Activated CD4-positive, alpha-beta memory T cell treated with anti-CD3 and anti-CD28 coated beads, Interleukin-2, amount 10 ng/mL, durations not matched to agents 7 days and 5 days (primary cell): ENCODE measurements around the gene GAS2L1. TPM values are rescaled to one million over a fixed set of nuclear protein-coding genes. Genes with fewer than 3 reads are reported as not detected.
"Not testable (repeated sequence)": the region's sequence is repeated elsewhere in the genome, so short reads cannot be mapped to it uniquely, and the experiment has no call there.

Experiments
- CTCF ChIA-PET: fragments of 350-600 bp; sonication (Branson Sonifier 250); formaldehyde crosslinking; loops from one replicate; lab custom pipeline; 2021; ENCODE audit warnings: antibody characterized with exemption, inconsistent platforms; lab: Charles Lee
- POLR2A ChIA-PET: fragments of 350-600 bp; sonication (Branson Sonifier 250); formaldehyde crosslinking; loops from one replicate; lab custom pipeline; 2021; ENCODE audit warnings: antibody characterized with exemption; lab: Charles Lee
- DNase-seq: peaks from one replicate; pipeline ENCODE4 v3.0.0-alpha.2; 2020
- H3K27ac Mint-ChIP-seq: one replicate; pipeline ENCODE4 v1.8.0; 2021; ENCODE audit warnings: mild to moderate bottlenecking, mixed read lengths
- H3K27me3 Mint-ChIP-seq: one replicate; pipeline ENCODE4 v1.8.0; 2021; ENCODE audit warnings: mixed read lengths
- H3K36me3 Mint-ChIP-seq: one replicate; pipeline ENCODE4 v1.8.0; 2021; ENCODE audit warnings: low read depth, mixed read lengths
- H3K4me1 Mint-ChIP-seq: one replicate; pipeline ENCODE4 v1.8.0; 2021; ENCODE audit warnings: mixed read lengths
- H3K4me3 Mint-ChIP-seq: one replicate; pipeline ENCODE4 v1.8.0; 2021; ENCODE audit warnings: mild to moderate bottlenecking, mixed read lengths
- H3K9me3 Mint-ChIP-seq: one replicate; pipeline ENCODE4 v1.8.0; 2021; ENCODE audit warnings: mixed read lengths
- total RNA-seq, 2 experiments: library from RNA; stranded (reverse); gene quantifications; one replicate each; pipeline ENCODE4 v1.2.3, GENCODE V29; 2021

Gene GAS2L1
- total RNA-seq, 2 experiments from 2014 or later: 22.5 to 23.4 TPM

- H3K27ac Mint-ChIP-seq, CTCF ChIA-PET, H3K9me3 Mint-ChIP-seq, POLR2A ChIA-PET, H3K27me3 Mint-ChIP-seq, DNase-seq, H3K4me3 Mint-ChIP-seq, H3K4me1 Mint-ChIP-seq: not testable (repeated sequence)
- H3K36me3 Mint-ChIP-seq: peaks cover 61% of the 10 kb centered on the region
Observed at GRCh38 chr22:29344889-29345288, 38.4 kb downstream of the GAS2L1 start.

GRCh38 chr22:29345932-29346331 lies 39.5 kb downstream of the GAS2L1 start:
- Mint-ChIP-seq H3K9me3 (no peaks in the 10 kb centered on the region), H3K27me3 (no peaks in the 10 kb centered on the region), H3K27ac (no peak overlapping the region), H3K4me1 (peaks cover 2% of the 10 kb centered on the region), H3K36me3 (peaks cover 69% of the 10 kb centered on the region), H3K4me3 (no peak overlapping the region)
- ChIA-PET CTCF (no interaction called here), POLR2A (no interaction called here)
- DNase-seq: no peak

GRCh38 chr22:29346659-29347058 lies 40.2 kb downstream of the GAS2L1 start:
- Mint-ChIP-seq H3K27me3 (no peaks in the 10 kb centered on the region), H3K4me1 (peaks cover 2% of the 10 kb centered on the region), H3K9me3 (no peaks in the 10 kb centered on the region), H3K36me3 (peaks cover 72% of the 10 kb centered on the region), H3K27ac (no peak overlapping the region), H3K4me3 (no peak overlapping the region)
- ChIA-PET CTCF (no interaction called here), POLR2A (no interaction called here)
- no peak for DNase-seq

GRCh38 chr22:29348041-29348440 lies 41.6 kb downstream of the GAS2L1 start:
- Mint-ChIP-seq H3K27me3 (no peaks in the 10 kb centered on the region), H3K9me3 (no peaks in the 10 kb centered on the region), H3K36me3 (peaks cover 65% of the 10 kb centered on the region), H3K27ac (no peak overlapping the region), H3K4me1 (peaks cover 2% of the 10 kb centered on the region), H3K4me3 (no peak overlapping the region)
- CTCF ChIA-PET: no interaction called here
- POLR2A ChIA-PET: no interaction called here
- DNase-seq: no peak

GRCh38 chr22:29348956-29349355 lies 42.5 kb downstream of the GAS2L1 start:
- POLR2A ChIA-PET: no interaction called here
- CTCF ChIA-PET: no interaction called here
- Mint-ChIP-seq H3K27ac (no peak overlapping the region), H3K27me3 (no peaks in the 10 kb centered on the region), H3K4me1 (peaks cover 2% of the 10 kb centered on the region), H3K9me3 (no peaks in the 10 kb centered on the region), H3K4me3 (no peak overlapping the region), H3K36me3 (peaks cover 64% of the 10 kb centered on the region)
- no peak for DNase-seq

- no peaks in the 10 kb centered on the region for H3K4me1 Mint-ChIP-seq
- CTCF ChIA-PET: no interaction called here
- no peak overlapping the region for H3K4me3 Mint-ChIP-seq
- H3K36me3 Mint-ChIP-seq: peaks cover 63% of the 10 kb centered on the region
- no peak for DNase-seq
- H3K27me3 Mint-ChIP-seq: no peaks in the 10 kb centered on the region
- no peaks in the 10 kb centered on the region for H3K9me3 Mint-ChIP-seq
- H3K27ac Mint-ChIP-seq: no peak overlapping the region
- POLR2A ChIA-PET: no interaction called here
Observed at GRCh38 chr22:29351042-29351441, 44.6 kb downstream of the GAS2L1 start.

GRCh38 chr22:29351891-29352290 lies 45.4 kb downstream of the GAS2L1 start:
- no peak for DNase-seq
- Mint-ChIP-seq H3K27me3 (no peaks in the 10 kb centered on the region), H3K36me3 (peaks cover 56% of the 10 kb centered on the region), H3K9me3 (no peaks in the 10 kb centered on the region), H3K4me3 (no peak overlapping the region), H3K4me1 (no peaks in the 10 kb centered on the region), H3K27ac (no peak overlapping the region)
- ChIA-PET POLR2A (no interaction called here), CTCF (no interaction called here)

- H3K9me3 Mint-ChIP-seq: no peaks in the 10 kb centered on the region
- H3K27ac Mint-ChIP-seq: no peak overlapping the region
- H3K4me3 Mint-ChIP-seq: no peak overlapping the region
- peaks cover 48% of the 10 kb centered on the region for H3K36me3 Mint-ChIP-seq
- ChIA-PET POLR2A (no interaction called here), CTCF (no interaction called here)
- DNase-seq: no peak
- H3K27me3 Mint-ChIP-seq: no peaks in the 10 kb centered on the region
- no peaks in the 10 kb centered on the region for H3K4me1 Mint-ChIP-seq
Observed at GRCh38 chr22:29352778-29353177, 46.3 kb downstream of the GAS2L1 start.

GRCh38 chr22:29353286-29353685 lies 46.8 kb downstream of the GAS2L1 start:
- Mint-ChIP-seq H3K4me1 (no peaks in the 10 kb centered on the region), H3K27me3 (no peaks in the 10 kb centered on the region), H3K27ac (no peak overlapping the region), H3K36me3 (peaks cover 47% of the 10 kb centered on the region), H3K9me3 (no peaks in the 10 kb centered on the region), H3K4me3 (no peak overlapping the region)
- ChIA-PET POLR2A (no interaction called here), CTCF (no interaction called here)
- DNase-seq: no peak

- H3K9me3 Mint-ChIP-seq: no peaks in the 10 kb centered on the region
- H3K4me3 Mint-ChIP-seq: no peak overlapping the region
- peaks cover 46% of the 10 kb centered on the region for H3K36me3 Mint-ChIP-seq
- CTCF ChIA-PET: no interaction called here
- DNase-seq: no peak
- POLR2A ChIA-PET: no interaction called here
- H3K4me1 Mint-ChIP-seq: no peaks in the 10 kb centered on the region
- no peak overlapping the region for H3K27ac Mint-ChIP-seq
- no peaks in the 10 kb centered on the region for H3K27me3 Mint-ChIP-seq
Observed at GRCh38 chr22:29353860-29354259, 47.4 kb downstream of the GAS2L1 start.

- H3K4me1 Mint-ChIP-seq, POLR2A ChIA-PET, H3K9me3 Mint-ChIP-seq, H3K27me3 Mint-ChIP-seq, DNase-seq, H3K4me3 Mint-ChIP-seq, H3K27ac Mint-ChIP-seq: not testable (repeated sequence)
- H3K36me3 Mint-ChIP-seq: peaks cover 41% of the 10 kb centered on the region
- CTCF ChIA-PET: interaction anchor here (1.1 kb wide), 1 partner anchor 44 kb away, joined by 3 read pairs; no protein-coding TSS in a partner anchor
Observed at GRCh38 chr22:29357193-29357890, 50.9 kb downstream of the GAS2L1 start.

- POLR2A ChIA-PET: interaction anchor here (1.1 kb wide), 1 partner anchor 58 kb away, joined by 4 read pairs; no protein-coding TSS in a partner anchor
- no peak overlapping the region for H3K27ac Mint-ChIP-seq
- CTCF ChIA-PET: no interaction called here
- H3K9me3 Mint-ChIP-seq: no peaks in the 10 kb centered on the region
- DNase-seq: no peak
- H3K36me3 Mint-ChIP-seq: peaks cover 34% of the 10 kb centered on the region
- H3K4me3 Mint-ChIP-seq: no peak overlapping the region
- no peaks in the 10 kb centered on the region for H3K27me3 Mint-ChIP-seq
- H3K4me1 Mint-ChIP-seq: peaks cover 2% of the 10 kb centered on the region
Observed at GRCh38 chr22:29359469-29359868, 53.0 kb downstream of the GAS2L1 start.
